Suprapubic skin (tissue), 3 donors: ENCODE measurements around the gene DGLUCY.

Experiments used
- CTCF ChIP-seq, 2 donors: fragments of 200-600 bp in 1 of 2; fragments of 450-650 bp in 1 of 2; sonication (generic) in 1 of 2; IDR thresholded peaks; one replicate each; pipeline ENCODE4 v1.5.1; 2016 to 2019; ENCODE audit warnings: antibody characterized with exemption in 2 of 2, mild to moderate bottlenecking in 1 of 2, moderate library complexity in 1 of 2
- POLR2AphosphoS5 ChIP-seq, 3 donors: sonication (generic); formaldehyde crosslinking; IDR thresholded peaks; one replicate each; pipeline ENCODE4 v1.6.1; 2017; ENCODE audit warnings: antibody characterized with exemption in 3 of 3

DNA sequence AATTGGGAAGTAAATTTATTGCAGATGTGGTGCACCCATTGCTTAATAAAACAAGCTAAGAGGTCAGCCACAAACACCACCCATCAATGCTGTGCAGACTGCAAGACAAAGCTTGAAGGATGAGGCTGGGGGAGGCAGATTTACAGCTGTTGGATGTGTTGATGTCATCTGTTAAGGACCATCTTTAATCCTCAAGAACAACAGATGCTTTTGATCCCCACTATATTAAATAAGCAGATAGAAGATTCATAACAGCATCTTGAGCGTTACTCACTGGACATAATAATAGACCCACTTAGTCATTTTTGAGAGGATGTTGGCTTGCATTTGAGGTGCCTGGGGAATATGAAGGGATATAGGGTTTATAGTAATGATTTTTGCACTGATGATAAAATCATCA, 71.8 kb downstream of the DGLUCY start:
- TF ChIP-seq CTCF (IDR thresholded peaks at IDR 0.05) (no peak), POLR2AphosphoS5 (IDR thresholded peaks at IDR 0.05) (no peak)
